HG02884 (cell line): ENCODE data around the gene CAMTA1.
"Not testable (repeated sequence)": the region's sequence is repeated elsewhere in the genome, so short reads cannot be mapped to it uniquely, and the experiment has no call there.

ENCODE experiments used
- ATAC-seq: cut with Tn5 transposase; IDR thresholded peaks from one replicate; pipeline ENCODE4 v1.9.1; 2021; ENCODE audit warnings: mild to moderate bottlenecking, moderate library complexity; ENCODE audit not compliant: unreplicated experiment

The CAMTA1 gene

GRCh38 chr1:7786795-7787194 is 1001.5 kb downstream of the CAMTA1 start:
- ATAC-seq = no peak

DNA sequence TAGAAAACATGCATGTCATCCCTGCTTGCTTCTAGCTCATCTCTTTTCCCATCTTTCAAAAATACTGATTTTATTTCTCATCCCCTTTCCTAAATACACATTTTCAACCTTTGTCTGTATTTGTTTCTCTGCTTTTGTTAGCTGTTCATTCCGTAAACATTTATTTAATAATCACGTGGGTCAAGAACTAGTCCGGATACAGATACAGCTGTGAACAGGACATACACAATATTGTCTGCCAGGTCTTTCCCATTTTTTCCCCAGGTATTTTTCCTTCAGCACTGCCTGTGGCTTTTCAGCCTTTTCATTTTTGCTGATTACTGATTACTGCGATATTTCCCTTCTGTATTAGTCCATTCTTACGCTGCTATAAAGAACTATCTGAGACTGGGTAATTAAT is 1004.6 kb downstream of the CAMTA1 start:
- ATAC-seq = no peak

DNA sequence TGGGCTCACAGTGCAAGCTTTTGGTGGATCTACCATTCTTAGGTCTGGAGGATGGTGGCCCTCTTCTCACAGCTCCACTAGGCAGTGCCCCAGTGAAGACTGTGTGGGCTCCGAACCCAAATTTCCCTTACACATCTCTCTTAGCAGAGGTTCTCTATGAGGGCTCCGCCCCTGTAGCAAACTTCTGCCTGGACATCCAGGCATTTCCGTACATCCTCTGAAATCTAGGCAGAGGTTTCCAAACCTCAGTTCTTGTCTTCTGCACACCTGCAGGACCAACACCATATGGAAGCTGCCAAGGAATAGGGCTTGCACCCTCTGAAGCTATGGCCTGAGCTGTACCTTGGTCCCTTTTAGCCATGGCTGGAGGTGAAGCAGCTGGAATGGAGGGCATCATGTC is 1005.8 kb downstream of the CAMTA1 start:
- ATAC-seq = not testable (repeated sequence)

GRCh38 chr1:7795406-7795805 is 1010.2 kb downstream of the CAMTA1 start:
- no peak for ATAC-seq

GRCh38 chr1:7805460-7805859 is 1020.2 kb downstream of the CAMTA1 start:
- no peak for ATAC-seq

DNA sequence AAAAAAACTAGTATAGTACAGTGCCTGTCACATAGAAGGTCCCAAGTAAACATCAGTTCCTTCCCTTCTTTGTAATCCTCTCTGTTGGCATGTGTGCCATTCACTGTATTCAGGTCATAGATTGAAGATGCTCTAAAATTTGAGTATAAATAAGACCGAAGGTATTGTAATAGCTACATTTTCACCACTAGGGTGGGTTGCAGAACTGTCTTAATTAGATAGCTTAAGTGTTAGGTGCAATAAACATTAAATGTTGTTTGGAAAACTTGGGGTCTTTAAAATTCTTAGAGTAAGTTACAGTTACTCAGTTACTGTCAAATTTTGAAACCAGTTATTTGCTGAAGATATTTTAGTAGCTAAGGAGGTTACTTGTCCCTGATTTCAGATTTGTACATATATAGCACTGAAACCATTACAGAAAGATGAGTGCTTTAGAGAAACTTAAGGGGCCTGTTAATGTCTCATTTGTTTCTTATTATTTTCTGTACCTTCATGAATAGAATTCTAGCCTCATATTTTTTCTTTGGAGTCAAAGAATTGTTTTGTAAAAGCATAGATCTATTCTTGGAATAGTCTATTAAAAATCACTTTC is 1023.1 kb downstream of the CAMTA1 start:
- ATAC-seq = no peak

DNA sequence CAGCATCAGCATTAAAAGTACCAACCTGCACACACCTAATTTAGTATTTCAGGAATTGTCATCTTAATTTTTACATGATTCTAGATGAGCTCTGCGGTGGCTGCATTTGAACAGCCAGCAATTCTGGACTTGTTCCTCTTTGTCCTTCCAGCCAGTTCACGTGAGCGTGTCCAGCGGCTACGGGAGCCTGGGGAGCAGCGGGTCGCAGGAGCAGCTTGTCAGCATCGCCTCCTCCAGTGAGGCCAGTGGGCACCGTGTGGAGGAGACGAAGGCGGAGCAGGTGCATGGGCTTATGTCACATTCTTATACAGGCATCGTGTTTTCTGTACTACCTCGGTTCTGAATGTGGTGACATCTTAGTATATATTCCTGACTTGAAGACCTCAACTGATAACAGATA is 1024.5 kb downstream of the CAMTA1 start:
- no peak for ATAC-seq

GRCh38 chr1:7810395-7810794 is 1025.1 kb downstream of the CAMTA1 start:
- no peak for ATAC-seq

GRCh38 chr1:7811476-7811875 is 1026.2 kb downstream of the CAMTA1 start:
- ATAC-seq = no peak

- ATAC-seq = no peak
Measured at GRCh38 chr1:7813677-7814373, 1028.6 kb downstream of the CAMTA1 start.
